K562 (cell line): ENCODE results near the gene CRELD2. TPM values are rescaled to one million over a fixed set of nuclear protein-coding genes. Genes with fewer than 3 reads are reported as not detected.

Source experiments
- TAF1 ChIP-seq: IDR thresholded peaks from 2 replicates; pipeline ENCODE4 v1.6.1; 2011; ENCODE audit warnings: mild to moderate bottlenecking, low read length, moderate library complexity; ENCODE audit not compliant: insufficient read depth, control insufficient read depth, severe bottlenecking; ENCODE audit errors: extremely low read depth
- TAL1 ChIP-seq: fragments of 450-650 bp; IDR thresholded peaks from 2 replicates; pipeline ENCODE4 v1.6.1; 2016; ENCODE audit warnings: mild to moderate bottlenecking
- THRAP3 ChIP-seq: fragments of 450-650 bp; IDR thresholded peaks from 2 replicates; pipeline ENCODE4 v1.6.1; 2016; ENCODE audit warnings: mild to moderate bottlenecking, inconsistent platforms, borderline replicate concordance
- ZC3H8 ChIP-seq: fragments of 450-650 bp; IDR thresholded peaks from 2 replicates; pipeline ENCODE4 v1.6.1; 2017
- ZFP1 ChIP-seq: fragments of 450-650 bp; formaldehyde crosslinking; IDR thresholded peaks from 2 replicates; pipeline ENCODE4 v1.4.0; 2020; ENCODE audit warnings: mild to moderate bottlenecking, mixed read lengths
- ZNF717 ChIP-seq: fragments of 250-450 bp; sonication (Bioruptor Pico); IDR thresholded peaks from 2 replicates; pipeline ENCODE4 v1.5.0; 2021
- polyA plus RNA-seq, 8 experiments: library from polyadenylated mRNA; depleted of rRNA in 4 of 8; stranded (reverse) in 5 of 8; unstranded in 3 of 8; fragments of >200 nt; fragmentation: Nextera tagmentation in 2 of 8; fragmentation: Illumina TruSeq in 1 of 8; extraction: Ambion mirVana in 2 of 8; extraction: Trizol in 1 of 8; gene quantifications; 2 replicates each; pipeline versions ENCODE4 v1.2.1 to v1.2.3, GENCODE V29; 2011 to 2014; ENCODE audit warnings: inconsistent platforms in 1 of 8, missing spikeins in 1 of 8
- total RNA-seq, 7 experiments: library from RNA; depleted of rRNA in 6 of 7; stranded (reverse); fragments of >200 nt in 6 of 7; fragmentation: Illumina TruSeq in 2 of 7; extraction: Trizol in 2 of 7; gene quantifications; 2 replicates each; pipeline versions ENCODE4 v1.2.1 to v1.2.3, GENCODE V29; 2011 to 2021; ENCODE audit warnings: low replicate concordance in 1 of 7
- TF ChIP-seq, protein P1 (sequence below): sonication (generic); formaldehyde crosslinking; IDR thresholded peaks from 2 replicates; pipeline ENCODE4 v1.9.0; 2022; ENCODE audit warnings: mild to moderate bottlenecking, missing genetic modification reagents
- TF ChIP-seq, protein P2 (sequence below): sonication (generic); formaldehyde crosslinking; IDR thresholded peaks from 2 replicates; pipeline ENCODE4 v1.8.0; 2022; ENCODE audit warnings: mild to moderate bottlenecking, low read depth, missing genetic modification reagents
- TF ChIP-seq, protein P3 (sequence below): fragments of 200-400 bp; formaldehyde crosslinking; IDR thresholded peaks from 2 replicates; pipeline ENCODE4 v1.6.1; 2017; ENCODE audit warnings: mild to moderate bottlenecking, low read depth, low read length, moderate library complexity

Gene CRELD2
- total and polyA plus RNA-seq, 9 of the 15 experiments (the other 6 are each of a cell fraction or from before 2014, with no cell fraction given) = 0.96 to 25.3 (median 8.8) TPM

DNA sequence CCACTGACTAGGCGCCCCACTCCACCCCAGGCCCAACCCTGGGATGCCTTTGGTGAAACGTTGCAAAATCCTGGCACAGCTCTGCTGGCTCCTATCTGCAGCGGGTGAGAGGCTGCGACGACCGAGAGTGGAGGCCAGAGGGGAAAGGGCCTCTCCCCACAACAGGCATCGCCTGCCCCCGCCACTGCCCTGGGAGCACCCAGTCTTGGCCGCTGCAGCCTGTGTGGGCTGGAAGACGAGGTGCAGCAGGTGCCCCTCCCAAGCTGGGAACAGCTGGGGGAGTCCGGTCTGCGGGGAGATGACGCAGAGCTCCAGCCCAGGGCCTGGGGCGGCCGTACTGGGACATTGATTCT lies 38.0 kb downstream of the CRELD2 start (continued):
- TF ChIP-seq, protein P1, sequence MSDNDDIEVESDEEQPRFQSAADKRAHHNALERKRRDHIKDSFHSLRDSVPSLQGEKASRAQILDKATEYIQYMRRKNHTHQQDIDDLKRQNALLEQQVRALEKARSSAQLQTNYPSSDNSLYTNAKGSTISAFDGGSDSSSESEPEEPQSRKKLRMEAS (CRISPR knock-in tag) = no peak
- TF ChIP-seq ZC3H8 (no peak), TAF1 (no peak), TAL1 (no peak), ZNF717 (CRISPR knock-in tag) (no peak), ZFP1 (CRISPR knock-in tag) (no peak), THRAP3 (no peak)
- TF ChIP-seq, protein P2, sequence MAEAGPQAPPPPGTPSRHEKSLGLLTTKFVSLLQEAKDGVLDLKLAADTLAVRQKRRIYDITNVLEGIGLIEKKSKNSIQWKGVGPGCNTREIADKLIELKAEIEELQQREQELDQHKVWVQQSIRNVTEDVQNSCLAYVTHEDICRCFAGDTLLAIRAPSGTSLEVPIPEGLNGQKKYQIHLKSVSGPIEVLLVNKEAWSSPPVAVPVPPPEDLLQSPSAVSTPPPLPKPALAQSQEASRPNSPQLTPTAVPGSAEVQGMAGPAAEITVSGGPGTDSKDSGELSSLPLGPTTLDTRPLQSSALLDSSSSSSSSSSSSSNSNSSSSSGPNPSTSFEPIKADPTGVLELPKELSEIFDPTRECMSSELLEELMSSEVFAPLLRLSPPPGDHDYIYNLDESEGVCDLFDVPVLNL (CRISPR knock-in tag) = no peak
- TF ChIP-seq, protein P3, sequence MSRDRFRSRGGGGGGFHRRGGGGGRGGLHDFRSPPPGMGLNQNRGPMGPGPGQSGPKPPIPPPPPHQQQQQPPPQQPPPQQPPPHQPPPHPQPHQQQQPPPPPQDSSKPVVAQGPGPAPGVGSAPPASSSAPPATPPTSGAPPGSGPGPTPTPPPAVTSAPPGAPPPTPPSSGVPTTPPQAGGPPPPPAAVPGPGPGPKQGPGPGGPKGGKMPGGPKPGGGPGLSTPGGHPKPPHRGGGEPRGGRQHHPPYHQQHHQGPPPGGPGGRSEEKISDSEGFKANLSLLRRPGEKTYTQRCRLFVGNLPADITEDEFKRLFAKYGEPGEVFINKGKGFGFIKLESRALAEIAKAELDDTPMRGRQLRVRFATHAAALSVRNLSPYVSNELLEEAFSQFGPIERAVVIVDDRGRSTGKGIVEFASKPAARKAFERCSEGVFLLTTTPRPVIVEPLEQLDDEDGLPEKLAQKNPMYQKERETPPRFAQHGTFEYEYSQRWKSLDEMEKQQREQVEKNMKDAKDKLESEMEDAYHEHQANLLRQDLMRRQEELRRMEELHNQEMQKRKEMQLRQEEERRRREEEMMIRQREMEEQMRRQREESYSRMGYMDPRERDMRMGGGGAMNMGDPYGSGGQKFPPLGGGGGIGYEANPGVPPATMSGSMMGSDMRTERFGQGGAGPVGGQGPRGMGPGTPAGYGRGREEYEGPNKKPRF = no peak
- TF ChIP-seq, all 486 proteins: peak for 0
